NCI-H1694 treated with DMSO at 0.1 percent for 48 hours (cell line): ENCODE data around the gene SERPINA1.
"Not testable (repeated sequence)": the region's sequence is repeated elsewhere in the genome, so short reads cannot be mapped to it uniquely, and the experiment has no call there.

Source experiments
- DNase-seq: peaks from one replicate; lab custom pipeline; 2025; lab: John Stamatoyannopoulos, UW

SERPINA1 gene

DNA sequence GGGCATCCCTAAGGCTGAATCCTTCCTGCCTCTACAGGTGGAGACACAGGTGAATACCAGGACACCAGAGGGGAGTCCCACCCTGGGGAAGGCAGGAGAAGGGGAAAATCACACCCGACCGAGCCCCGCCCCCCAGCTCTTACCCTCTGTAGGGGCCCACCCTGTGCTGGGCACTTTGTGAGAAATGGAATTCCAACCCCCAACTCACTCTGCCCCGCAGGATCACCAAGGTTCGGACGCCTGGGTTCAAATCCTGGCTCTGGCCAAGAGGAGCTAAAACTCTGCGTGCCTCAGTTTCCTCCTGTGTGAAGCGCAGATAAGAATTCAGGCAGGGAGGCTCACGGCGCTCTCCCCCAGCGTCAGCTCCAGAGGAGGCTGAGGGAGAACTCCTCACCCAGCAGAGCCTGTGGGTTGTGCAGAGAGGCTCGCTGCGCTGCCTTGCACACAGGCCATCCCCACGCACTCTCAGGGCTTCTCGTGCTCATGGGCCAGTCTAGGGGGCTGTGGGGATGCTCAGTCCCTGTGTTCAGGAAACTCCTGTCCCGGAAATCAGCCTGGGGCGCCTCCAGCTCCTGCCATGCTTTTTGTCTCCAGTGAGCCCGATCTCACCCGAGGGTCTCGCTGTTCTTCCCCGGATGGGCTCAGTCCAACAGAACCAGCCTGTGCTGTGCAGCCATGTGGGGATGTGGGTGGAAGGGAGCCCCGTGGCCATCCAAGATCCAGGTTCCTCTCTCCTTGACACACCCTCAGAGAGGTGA is 18.5 kb downstream of the SERPINA1 start:
- not testable (repeated sequence) for DNase-seq

DNA sequence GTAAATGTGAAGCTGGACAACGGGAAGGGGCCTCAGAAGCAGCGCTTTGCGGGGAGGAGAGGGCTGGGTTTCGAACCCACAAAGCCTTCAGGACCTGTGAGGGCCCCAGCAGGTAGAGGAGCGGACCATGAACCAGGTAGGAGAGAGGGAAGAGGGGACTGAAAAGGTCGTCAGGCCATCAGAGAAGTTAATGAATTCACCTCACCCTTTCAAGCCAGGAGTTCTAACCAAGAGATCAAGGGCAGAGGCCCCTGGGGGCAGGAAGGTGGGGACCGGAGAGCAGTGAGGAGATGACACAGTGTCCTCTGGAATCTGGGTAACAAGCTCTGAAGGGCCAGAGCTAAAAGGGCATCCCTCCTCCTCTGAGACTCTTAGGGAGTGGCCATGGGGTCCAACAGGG is 19.4 kb downstream of the SERPINA1 start:
- no peak for DNase-seq

DNA sequence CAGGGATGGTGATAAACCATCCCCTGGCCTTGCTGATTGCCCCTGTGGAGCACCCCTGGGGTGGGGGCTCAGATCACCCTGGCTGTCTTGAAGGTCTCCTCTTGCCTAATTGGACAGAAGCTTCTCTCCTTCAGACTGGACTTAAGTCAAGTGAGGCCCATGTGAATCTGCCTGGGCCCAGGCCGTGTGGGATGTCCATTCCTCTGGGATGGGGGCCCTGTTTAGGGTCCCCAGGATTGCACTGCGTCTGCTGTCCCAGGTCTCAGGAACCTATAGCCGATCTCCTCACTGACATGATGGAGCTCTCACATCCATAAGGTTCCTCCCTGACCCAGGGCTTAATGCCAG is 20.2 kb downstream of the SERPINA1 start:
- DNase-seq: no peak

DNA sequence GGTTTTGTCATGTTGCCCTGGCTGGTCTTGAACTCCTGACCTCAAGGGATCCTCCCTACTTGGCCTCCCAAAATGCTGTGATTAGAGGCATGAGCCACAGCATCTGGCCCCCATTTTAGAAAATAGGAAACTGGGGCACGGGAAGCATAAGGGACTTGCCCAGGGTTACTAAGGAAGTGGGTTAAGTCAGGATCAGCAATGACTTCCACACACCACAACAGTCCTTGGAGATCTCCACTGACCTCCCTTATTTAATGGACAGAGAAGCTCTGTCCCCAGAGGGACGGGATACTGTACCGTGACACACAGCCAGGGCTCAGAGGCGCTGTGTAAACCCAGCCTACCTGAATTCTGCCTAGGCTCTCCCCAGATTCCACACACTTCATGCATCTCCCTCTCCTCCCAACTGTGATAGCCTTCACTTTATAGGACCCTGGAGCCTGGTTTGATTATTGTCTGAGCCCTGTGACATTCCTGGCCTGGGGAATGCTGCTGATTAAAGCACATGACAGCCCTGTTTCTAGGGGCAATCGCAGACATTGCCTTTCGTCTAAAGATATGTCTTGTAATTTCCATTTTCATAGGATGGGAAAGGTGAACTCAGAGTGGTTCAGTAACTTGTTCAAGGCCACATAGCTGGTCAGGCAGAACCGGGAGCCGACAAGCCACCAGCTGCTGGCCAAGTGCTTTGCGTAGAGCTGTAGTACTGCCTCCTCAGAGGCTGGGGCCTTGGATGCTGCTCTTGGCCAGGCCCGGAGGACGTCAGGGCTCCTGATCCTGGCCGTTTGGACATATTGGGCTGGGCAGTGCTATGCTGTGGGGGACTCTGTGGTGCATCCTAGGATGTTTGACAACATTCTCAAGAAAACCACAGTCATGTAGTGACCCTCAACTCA is 20.8 kb downstream of the SERPINA1 start:
- no peak for DNase-seq

DNA sequence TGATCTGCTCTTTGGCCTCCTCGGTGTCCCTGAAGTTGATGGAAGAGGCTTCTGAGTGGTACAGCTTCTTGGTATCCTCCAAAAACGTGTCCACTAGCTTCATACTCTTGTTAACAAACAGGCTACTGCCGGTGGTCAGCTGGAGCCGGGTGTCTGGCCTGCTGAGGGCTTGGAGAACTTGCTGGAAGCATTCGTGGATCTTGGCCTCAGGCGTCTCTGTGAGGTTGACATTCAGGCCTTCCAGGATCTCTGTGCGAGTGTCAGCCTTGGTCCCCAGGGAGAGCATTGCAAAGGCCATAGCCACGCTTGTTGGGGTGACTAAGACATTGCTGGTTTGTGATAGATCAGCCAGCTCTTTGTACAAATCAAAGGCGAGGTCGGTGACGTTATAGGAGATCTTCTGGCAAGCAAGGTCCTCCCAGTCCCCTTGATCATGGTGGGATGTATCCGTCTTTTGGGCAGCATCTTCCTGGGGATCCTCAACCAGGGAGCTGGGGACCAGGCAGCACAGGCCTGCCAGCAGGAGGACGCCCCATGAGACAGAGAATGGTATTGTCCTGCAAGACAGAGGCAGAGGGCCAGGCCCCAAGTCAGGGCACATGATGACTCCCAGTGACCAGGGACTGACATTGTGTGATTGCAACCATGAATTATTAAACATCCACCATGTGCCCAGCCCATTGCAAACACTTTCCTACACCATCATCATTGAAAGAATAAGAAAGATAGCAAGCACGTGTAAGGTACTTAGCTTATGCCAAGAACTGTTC is 22.1 kb downstream of the SERPINA1 start, which contains the start of gene SERPINA2:
Gene SERPINA2 (minus strand): TSS at position 553 of the 770 bp plus-strand sequence.
- no peak for DNase-seq

DNA sequence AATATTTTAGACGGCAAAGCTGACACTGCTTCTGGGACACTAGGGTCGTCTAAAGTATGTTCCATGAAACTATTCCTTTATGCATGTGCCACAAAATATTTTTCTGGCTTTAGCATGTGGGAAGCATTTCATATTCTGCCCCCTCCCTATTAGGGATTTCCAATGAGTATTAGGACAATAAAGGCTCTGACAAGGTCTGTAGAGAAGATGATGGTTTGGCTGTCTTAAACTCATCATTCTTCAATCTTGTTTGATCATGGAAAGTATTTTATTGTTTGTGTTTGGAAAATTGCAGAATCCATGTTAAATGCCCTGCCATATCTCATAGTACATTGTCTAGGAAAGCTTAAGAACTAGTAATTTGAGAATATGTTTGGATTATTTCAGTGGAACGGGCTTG is 22.8 kb downstream of the SERPINA1 start:
- DNase-seq: no peak

DNA sequence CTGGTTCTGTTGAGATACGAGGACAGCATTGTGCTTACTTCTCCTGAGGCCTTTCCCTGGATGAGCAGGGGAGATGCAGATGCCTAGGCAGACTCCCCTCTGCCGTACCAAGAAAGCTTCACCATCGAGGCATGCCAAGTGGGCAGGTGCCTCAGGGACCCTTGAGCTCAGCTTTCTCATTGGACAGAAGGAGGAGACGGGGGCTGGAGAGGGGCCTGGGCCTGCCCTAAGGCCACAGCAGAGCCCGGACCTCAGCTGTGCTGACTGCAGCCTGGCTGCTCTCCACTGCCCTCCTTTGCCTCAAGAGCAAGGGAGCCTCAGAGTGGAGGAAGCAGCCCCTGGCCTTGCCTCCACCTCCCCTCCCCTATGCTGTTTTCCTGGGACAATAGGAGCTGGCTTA is 23.4 kb downstream of the SERPINA1 start:
- no peak for DNase-seq

DNA sequence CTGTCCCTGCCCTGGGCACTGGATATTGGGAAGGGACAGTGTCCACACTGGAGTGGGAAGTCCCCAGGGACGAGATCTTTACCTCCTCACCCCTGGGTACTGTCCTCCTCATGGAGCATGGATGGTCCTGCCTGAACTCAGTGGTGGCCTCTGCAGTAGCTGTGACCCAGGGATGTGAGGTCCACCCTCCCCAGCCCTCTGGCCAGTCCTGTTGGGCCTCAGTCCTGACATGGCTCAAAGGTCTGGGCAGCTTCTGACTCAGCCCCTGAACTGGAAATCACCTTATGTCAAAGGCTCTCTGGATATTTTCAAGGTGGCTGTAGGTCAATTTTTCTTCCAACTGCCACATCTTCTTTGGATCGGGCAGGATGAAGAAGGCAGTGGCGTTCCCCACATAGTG is 24.4 kb downstream of the SERPINA1 start:
- no peak for DNase-seq

DNA sequence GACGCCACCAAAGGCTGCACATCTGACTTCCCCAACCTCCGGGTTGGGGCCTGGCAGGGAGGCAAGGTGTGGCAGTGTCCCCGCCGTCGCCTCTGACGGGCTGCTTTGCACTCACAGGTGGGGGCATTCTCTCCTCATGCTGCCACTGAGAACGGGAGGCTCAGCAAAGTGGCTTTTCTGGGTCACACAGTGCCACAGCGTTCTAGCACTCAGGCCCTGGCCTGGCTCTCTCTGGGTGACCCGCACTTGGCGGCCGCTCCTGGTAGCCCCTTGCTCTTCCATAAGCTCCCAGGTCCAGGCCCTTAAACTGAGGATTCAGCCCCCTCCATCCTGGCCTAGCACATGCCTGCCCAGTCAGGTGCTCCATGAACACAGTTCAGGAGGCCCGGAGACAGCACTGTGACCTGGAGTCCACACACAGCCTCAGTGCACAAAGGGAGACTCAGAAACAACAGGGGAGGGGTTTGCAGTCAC is 25.2 kb downstream of the SERPINA1 start:
- DNase-seq: no peak

DNA sequence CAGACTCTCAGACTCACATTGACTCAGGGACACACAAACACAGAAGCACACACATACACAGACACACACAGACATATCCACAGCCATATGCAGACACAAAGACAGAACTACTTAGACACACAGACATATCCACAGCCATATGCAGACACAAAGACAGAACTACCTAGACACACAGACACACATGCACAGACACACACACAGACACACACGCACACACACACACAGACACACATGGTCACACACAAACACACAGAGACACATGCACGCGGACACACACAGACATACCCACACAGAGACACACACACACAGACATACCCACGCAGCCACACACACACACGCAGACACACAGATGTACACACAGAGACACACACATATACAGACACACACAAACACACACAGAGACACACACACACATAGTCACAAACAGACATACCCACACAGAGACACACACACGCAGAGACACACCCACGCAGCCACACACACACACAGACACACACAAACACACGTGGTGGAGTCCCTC is 25.7 kb downstream of the SERPINA1 start:
- DNase-seq: no peak

DNA sequence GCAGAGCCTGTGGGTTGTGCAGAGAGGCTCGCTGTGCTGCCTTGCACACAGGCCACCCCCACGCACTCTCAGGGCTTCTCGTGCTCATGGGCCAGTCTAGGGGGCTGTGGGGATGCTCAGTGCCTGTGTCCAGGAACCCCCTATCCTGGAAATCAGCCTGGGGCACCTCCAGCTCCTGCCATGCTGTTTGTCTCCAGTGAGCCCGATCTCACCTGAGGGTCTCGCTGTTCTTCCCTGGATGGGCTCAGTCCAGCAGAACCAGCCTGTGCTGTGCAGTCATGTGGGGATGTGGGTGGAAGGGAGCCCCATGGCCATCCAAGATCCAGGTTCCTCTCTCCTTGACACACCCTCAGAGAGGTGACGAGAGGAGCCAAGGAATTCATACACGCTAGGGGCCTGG is 26.7 kb downstream of the SERPINA1 start:
- DNase-seq: no peak

DNA sequence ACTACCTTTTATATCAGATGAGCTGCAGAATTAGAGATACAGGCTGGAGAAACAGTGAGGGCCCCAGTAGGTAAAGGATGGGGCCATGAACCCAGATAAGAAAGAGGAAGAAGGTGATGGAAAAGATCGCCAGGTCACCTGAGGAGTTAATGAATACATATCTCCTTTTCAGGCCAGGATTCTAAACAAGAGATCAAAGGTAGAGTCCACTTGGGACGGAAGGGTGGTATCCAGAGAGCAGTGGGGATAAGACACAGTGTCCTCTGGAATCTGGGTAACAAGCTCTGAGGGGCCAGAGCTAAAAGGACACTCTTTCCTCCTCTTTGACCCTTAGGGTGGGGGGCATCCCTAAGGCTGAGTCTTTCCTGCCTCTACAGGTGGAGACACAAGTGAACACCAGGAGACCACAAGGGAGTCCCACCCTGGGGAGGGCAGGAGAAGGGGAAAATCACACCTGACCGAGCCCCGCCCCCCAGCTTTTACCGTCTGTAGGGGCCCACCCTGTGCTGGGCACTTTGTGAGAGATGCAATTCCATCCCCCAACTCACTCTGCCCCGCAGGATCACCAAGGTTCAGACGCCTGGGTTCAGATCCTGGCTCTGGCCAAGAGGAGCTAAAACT is 27.3 kb downstream of the SERPINA1 start:
- DNase-seq: no peak

DNA sequence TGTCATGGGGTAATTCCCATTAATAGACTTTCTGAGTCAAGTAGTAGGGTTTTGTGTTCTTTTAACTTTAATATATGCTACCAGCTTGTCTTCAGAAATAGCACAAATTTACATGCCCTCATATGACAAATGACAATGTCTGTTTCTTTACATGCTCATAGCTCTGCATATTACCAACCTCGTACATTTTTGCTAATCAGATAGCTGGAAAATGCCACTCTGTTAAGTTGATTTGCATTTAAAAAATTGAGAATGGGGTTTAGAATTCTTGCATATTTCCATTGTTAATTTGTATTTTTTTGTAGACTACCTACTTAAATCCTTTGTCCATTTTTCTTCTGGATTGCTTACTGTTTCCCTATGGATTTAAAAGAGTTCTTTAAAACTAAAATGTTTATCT is 31.2 kb downstream of the SERPINA1 start:
- DNase-seq: no peak

DNA sequence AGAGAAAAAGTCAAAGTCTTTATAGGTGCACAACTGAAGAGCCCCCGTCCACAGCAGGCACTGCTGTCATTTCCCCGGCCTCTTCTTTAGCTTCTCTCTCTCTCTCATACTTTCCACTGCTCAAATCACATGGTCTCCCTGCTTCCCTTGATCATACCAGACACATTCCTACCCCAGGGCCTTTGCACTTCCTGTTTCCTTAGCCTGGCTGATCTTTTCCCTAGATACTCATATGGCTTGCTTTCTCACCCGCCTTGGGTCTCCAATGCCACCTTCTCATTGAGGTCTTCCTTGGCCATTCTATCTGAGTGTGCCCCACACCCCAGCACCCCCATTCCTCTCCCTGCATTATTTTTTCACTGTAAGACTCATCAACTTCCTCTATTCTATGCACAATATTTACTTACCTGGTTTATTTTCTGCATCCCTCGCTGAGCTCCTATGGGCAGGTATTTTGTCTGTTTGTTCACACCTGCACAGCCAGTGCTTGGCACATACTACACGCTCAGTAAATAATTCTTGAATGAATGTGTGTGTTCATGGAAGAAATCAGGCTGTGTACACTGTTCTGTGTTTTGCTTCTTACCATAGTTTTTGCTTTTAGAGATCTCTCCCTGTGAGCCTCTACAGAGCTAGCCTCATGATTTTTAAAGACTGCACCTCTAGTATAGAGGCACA is 31.9 kb downstream of the SERPINA1 start:
- no peak for DNase-seq

DNA sequence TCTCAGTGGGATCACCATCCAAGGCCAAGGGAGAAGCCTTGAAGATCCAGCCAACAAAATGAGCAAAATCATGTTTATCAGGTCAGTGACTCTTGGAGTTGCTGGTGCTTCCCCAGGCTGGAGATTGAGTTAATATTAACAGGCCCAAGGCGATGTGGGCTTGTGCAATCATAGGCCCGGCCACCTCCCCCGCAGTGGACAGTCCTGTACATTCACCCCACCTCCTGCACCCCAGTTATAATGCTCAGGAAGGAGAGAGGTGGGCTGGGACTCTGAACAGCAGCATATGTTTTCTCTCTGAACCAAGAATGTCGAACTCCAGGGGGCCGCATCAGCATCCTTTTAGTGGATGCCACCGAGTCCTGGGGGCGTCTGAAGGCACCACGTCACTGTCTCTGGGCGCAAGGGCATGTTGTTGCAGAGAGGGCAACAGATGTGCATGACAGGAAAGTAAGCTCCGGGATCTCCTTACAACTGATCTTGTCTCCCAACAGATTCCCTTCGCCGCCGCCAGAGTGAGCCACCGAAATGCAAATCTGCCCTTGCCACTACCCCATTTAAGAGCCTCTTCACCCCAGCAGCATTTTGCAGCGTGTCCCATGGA is 33.1 kb downstream of the SERPINA1 start:
- peak; percentile 82 for DNase-seq

DNA sequence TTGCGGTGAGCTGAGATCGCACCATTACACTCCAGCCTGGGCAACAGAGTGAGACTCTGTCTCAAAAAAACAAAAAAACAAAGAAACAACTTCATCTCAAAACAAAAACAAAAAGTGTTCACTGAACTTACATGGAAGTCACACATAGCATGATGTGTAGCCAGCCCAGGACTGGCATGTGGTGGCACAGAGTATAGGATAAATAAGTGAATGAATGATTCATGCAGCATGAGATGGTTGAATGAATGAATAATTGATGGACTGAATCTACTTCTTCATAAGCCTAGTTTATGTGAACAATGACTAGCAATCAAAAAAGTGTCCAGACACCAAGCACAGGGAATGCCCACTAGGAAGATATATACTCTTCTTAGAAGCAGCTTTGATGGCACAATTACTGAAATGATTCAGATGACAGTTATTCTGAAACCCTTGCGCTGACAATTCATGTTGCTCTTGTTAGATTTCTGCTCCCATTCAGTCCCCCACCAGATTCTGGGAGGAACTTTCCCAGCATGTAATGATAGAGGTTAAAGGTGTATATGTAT is 33.7 kb downstream of the SERPINA1 start:
- DNase-seq: no peak

DNA sequence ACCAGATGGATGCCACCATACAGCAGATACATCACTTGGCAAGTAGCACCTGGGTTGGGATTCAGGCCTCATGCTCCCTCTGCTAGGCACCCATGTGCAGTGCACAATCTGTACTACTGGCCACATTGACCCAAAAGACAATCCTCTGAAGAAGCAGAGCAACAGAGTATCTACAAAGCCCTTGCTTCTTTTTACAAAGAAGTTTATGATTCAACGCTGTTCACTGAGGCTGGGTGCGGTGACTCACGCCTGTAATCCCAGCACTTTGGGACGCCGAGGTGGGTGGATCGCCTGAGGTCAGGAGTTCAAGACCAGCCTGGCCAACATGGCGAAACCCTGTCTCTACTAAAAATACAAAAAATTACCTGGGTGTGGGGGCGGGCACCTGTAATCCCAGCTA is 34.2 kb downstream of the SERPINA1 start:
- not testable (repeated sequence) for DNase-seq

DNA sequence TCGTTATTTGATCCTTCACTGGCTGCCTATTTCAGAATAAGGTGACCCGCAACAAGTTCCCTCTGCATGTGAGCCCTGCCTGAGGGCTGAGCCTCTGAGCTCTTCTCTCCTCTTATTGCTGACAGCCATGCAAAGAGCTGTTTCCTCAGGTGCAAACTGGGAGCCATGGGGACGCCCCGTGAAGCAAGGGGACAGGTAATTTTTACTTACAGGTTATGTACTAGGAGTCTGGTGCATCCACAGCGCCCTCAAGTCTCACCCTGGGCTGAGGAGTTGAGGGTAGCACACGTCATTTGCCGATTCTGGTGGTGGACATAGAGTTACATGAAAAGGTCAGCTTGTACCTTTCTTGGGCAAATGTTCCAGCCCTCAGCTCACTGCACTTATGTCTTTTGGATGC is 39.1 kb downstream of the SERPINA1 start:
- no peak for DNase-seq

DNA sequence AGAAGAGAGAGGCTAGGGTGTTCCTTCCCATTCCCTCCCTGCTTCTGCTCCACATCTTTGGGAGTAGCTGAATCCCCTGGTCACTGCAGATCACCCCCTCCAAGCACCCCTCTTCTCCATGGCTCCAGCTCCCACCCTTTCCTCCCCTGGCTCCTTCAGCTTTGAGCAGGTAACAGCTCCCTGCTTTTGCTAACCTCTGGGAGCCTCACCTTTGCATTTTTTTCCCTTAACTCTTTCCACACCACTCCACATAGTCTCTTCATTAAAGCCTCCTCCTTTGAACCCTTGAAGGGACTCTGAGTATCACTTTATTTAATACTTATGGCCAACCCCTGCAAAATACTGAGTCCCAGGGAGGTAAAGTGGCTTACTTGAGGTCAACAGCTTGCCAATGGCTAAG is 39.6 kb downstream of the SERPINA1 start:
- no peak for DNase-seq

DNA sequence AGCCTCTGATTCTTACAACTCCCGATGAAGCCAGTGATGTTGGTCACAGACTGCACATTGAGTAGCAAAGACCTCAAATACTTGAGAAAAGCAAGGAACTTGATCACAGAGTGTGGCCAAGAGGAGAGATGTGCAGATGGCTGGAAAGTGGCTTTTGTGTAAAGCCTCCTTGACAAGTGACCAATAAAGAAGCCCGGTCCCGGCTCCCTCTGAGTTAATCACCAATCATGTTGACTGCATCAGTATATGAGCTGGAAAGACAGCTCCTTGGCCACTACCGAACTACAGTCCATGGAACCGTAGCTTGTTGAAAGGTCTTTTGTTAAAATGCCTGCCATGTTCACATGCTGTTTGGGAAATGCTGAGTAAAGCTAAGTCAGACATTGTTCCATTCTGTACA is 41.6 kb downstream of the SERPINA1 start:
- DNase-seq: no peak
